ENCODE measurements around the gene DNAJC8.

GRCh38 chr1:28156821-28157220, 76.0 kb downstream of the DNAJC8 start:
- TF ChIP-seq POLR2AphosphoS5 (IDR thresholded peaks at IDR 0.05; ENCODE audit: low read depth, low read length), result no peak
- no peak for TF ChIP-seq POLR2A (IDR thresholded peaks at IDR 0.05; ENCODE audit: low read depth, low read length)
- no peak for TF ChIP-seq TAF1 (IDR thresholded peaks at IDR 0.05; ENCODE audit: borderline replicate concordance, low read depth, low read length)

Data from GM12892 (cell line).